ENCODE data around the gene ZFY.

ZFY gene

DNA sequence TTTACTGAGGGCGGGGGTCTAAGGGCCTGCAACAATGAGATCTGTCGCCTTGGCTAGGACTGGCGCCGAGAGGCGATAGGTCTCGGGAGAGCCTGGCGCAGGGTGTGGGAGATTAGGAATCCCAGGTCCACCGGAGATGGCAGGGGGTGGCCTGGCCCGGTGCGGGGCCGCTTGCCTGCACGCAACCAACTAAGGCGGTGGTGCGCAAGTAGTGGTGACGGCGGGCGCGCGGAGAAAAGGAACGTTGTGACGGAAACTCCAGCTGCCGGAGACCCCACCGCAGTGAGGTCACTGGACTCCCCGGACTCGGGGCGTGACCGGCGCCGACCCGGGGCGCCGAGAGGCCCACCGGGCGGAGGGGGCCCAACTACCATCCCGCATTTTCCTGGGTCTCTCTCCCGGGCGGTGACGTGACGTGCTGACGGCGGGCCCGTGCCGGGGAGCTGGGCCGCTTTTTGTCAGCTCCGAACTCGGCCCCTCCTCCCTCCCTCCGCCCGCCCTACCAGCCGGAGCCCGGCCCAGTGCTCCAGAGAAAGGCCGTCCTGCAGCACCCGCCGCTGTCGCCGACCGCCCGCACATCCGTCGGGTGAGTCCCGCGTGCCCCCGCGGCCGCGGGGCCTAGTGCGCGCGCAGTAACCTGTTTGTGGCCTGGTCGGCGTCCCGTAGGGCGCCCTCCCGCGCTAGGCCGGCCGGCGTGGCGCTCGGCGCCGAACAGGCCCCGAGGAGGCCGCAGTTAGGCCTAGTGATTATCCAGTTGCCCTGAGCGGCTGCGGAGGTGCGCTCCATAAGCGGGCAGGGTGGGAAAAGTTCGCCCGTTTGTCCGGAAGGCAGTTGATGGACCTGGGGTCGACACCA is at the start of gene ZFY:
Gene ZFY, plus strand, starts transcription at position 521 of the 855 bp plus-strand sequence. CDS start 18,556 bp downstream, outside the sequence.
- DNase-seq: peak; percentile 67

DNA sequence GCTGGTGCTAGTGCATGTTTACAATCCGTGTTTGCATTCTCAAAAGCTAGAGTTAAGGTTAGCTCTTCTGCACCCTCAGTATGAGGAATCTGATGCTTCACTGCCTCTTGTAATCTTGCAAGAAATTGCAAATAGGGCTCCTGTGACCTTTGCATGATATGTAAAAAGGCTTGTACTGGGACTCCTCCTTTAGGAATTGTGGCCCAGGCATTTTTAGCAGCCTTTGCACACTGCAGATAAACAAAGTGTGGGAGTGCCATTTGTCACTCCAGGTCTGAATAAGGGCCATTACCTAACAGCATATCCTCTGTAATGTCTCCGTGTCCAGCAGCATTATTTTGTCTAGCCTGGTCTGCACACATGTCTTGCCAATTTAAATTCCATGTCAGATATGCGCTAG is 49.3 kb upstream of the ZFY start:
- no peak for DNase-seq

DNA sequence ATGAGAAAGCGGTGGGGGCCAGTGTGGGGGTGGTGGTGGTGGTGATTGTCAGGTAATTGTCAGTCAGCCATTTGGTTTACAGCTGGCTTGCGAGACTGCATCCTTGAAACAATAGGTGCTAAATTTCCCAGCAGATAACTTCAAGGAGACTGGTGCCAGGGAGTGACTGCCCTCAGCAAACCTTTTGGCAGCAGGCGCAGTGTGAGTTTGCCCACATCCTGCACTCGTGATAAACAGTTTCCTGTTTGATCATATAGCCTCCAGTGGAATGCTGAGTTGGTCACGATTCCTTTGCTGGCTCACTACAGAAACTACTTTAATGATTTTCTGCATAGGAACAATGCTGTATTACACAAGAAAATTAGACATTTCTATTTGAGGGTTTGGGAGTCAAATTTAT is 47.8 kb upstream of the ZFY start:
- DNase-seq: peak in 1 of 2 donors; percentile 15

DNA sequence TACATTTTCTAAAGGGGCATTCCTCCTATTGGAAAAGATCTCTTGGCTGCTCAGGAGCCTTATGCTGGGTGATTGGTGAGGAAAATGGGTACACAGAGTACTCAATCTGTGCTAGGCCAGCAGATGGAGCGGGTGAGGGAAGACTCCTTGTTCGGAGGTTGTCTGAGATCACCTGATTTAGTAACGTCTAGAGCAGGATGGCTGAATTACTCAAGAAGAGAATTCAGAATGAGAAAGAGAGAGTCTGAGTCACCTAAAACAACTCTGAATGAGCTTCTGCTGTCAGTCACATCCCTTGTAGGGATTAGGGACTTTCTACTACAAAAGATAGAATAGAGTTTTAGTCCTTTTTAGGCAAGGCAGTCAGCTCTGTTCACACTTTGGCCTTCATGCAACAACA is 47.2 kb upstream of the ZFY start:
- no peak for DNase-seq

DNA sequence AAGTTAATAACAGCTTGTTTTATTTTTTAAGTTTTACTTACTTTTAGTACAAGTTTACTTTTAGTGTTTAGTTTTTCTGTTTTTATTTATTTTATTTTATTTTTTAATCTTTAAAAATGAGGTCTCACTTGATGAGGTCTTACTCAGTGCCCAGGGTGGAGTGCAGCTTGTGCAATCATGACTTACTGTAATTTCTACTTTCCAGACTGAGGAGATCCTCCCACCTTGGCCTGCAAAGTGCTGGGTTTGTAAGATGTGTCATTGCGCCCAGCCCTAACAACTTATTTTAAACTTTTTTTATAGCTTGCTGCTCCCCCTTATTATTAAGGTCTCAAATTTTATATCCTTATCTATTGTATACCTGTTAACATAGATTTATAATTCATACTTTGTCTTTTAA is 41.7 kb upstream of the ZFY start:
- DNase-seq: no peak

DNA sequence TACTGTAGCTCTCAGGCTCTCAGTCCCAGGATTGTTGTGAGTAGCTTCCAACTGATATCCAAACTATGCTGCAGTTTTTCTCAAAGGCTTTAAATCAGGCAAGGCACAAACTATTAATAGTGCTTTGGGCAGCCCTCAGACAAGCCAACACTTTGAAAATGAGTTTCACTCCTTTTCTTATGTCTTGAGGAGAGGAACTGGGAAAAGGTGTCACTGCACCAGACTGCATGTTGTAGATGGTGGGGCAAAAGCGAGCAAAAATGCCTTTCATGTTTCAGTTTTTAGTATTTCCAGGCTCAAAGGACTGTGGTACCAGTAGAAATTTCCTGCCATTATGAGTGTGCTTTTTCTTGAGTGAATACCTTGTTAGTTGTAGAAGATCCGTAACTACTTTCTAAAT is 39.1 kb upstream of the ZFY start:
- no peak for DNase-seq

DNA sequence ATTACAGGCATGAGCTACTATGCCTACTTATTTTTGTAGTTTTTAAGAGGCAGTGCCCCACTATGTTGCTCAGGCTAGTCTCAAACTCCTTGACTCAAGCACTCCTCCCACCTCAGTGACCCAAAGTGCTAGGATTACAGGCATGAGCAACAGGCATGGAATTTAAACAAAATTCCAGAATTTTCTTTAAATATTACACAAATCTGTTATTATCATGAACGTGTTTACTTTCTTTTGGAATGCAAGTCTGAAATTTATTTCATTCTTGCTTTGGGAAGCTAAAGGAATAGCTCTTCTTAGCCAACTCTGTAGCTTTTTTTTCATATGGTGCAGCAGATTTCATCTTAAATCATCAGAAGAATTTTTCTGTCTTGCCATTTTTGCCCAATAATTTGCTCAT is 27.8 kb upstream of the ZFY start:
- DNase-seq: no peak

DNA sequence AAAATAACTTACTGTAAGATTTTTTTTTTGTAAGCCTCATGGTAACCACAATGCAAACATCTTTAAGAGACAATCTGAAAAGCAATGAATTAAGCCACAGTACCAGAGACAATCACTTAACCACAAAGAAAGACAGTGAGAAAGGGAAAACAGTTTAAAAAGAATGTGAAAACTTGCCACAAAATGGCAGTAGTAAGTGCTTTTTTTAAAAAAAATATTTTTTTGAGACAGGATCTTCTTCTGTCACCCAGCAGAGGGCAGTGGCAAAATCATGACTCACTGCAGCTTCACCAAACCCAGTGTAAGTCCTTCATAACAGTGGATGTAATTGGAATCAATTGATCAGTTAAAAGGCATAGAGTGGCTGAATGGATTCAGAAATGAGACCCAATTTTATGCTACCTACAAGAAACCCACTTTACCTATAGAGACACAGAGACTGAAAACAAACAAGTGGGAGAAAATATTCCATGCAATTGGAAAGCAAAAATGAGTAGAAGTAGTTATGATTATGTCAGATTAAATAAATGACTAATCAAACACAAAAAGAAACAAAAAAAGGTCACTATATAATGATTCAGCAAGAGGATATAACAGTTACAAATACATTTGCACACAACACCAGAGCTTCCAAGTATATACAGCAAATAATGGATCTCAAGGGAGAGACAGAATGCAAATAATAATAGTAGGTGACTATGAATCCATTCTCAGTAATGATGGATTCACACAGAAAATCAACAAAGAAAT is 21.9 kb upstream of the ZFY start:
- DNase-seq: peak; percentile 17 to 20

DNA sequence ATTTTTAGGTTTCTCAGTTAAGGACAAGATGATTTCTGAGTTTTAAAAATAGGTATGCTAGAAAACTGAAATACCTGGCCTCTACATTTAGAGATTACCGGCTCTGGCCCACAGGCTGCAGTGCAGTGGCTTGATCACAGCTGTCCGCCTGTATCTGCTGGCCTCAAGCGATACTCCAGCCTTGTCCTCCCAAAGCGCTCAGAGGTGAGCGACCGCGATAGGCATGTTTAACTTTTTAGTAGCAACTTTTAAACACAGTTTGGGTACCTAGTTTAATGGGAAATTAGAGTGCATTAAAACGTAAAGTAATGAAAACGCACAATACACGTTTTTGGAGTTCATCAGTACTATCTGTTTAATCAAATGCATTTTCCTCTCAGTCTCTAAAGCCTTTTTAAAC is 1.1 kb upstream of the ZFY start:
- DNase-seq: no peak

DNA sequence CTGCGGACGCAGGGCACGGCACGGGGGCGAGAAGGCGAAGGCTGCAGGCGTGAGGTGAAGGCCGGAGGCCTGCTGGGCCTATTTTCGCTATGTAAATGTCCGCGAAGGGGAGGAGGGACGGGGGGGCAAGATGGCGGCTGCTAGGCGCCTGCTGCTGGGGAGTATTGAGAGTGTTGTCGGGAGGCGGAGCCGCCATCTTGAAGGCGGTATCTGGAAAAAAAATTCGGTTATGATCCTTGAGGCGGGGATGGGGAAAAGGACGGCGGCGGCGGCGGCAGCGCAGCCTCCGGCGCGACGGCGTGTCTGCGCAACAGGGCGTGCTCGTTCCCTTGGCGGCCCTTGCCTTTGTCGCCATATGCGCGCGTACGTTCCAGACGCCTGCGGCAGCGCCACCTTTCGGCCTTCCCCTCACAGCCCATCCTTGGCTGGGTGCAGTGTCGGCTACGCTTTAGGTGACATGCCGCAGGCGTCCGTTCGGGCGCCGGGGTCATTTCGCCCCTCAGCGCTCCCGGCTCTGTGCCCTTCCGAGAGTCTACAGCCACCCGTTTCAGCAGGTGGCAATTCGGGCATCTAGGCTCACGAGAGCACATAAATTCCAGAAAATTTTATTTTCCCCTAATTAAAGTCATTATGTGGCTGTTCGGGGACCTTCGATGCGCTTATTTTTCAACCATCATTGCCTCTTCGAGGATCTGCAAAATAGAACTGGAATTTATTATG is 695 bp downstream of the ZFY start:
- DNase-seq: peak; percentile 84 to 85

DNA sequence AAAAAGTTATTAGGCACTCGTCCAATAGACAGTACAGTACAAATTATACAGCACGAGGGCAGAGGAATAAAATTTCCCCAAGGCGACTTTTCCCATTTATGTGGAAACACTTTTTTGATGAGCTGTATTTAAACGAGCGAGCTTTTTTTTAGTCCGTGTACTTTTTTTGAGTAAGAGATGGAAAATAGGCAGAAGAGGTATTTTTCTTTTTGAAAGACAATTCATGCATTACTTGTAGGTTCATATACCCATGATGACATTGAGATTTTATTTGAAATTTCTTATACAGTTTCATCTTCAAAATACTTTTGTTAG is 1.2 kb downstream of the ZFY start:
- no peak for DNase-seq

DNA sequence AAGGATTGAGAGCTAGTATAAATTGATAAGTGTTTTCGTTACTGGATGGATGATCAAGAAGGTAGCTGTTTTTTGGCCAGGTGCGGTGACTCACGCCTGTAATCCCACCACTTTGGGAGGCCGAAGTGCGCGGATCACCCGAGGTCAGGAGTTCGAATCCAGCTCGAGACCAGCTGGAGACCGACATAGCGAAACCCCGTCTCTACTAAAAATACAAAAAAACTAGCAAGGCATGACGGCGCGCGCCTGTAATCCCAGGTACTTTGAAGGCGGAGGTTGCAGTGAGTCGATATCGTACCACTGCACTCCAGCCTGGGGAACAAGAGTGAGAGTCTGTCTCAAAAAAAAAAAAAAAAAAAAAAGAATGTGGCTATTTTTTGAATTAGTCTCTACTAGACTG is 2.0 kb downstream of the ZFY start:
- DNase-seq: no peak

DNA sequence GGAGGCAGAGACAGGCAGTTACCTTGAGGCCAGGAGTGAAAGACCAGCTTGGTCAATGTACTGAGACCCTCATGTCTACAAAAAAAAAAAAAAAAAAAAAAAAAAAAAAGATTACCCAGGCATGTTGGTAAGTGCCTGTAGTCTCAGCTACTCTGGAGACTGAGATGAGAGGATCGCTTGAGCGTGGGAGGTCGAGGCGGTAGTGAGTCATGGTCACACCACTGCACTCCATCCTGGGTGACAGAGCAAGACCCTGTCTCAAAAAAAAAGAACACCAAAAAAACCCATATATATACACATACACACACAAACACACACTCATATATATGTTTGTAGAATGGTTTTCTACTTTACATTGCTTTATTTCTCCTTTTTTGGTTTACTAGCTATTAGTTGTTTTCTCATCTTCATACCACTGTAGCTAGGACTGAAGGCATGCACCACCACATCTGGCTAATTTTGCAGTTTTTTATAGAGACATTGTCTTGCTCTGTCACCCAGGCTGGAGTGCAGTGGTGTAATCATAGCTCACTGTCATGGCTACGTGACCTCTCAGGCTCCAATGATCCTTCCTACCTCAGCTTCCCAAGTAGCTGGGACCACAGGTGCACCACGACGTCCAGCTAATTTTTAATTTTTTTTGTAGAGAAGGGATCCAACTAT is 14.5 kb downstream of the ZFY start:
- peak; percentile 28 to 41 for DNase-seq

DNA sequence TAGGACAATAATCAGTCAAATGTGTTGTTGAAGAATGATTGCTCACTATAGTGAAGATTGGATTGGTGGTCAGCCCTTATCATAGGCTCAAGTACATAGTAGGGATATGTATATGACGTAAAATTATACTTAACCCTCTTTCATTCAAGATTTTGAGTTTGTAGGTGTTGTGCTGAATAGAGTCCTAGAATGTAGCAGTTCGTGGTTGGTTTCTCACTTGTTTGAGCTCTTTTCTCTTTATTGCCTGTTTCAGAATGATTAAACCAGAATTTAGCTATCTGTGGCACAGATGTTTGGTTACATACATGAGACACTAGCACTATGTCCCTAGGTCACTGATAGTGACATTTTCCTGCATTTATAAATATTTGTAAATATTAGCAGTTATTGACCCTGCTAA is 15.5 kb downstream of the ZFY start:
- DNase-seq: no peak

DNA sequence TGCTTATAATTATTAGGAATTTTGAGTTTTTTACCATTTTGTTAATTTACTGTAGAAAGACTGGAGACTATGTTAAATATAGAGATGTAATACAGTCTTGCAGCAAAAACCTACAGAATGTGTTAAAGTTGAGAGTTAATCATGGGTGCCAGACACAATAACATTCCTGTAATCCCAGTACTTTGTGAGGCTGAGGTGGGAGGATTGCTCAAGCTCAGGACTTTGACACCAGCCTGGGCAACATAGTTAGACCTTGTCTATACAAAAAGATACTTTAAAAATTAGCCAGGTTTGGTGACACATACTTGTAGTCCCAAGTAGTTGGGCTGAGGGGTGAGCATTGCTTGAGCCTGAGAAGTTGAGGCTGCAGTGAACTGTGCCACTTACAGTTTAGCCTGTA is 17.7 kb downstream of the ZFY start:
- DNase-seq: no peak

DNA sequence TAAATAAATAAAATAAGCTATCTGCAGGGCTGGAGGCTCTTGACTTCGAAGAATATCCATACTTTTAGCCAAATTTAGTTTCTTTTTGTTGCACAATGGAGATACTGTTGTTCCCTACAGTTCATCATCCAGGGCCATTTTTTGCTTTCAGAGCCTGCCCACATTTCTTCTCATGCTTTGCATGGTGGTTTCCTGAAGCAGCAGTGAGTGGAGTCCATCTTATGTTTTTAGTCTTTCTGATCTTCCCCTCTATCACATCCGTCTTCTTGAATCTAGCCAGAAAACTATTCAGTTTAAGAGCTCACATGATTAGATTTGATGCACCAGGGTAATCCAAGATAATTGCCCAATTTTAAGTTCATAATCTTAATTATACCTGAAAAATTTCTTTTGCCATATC is 19.6 kb downstream of the ZFY start:
- DNase-seq: no peak

DNA sequence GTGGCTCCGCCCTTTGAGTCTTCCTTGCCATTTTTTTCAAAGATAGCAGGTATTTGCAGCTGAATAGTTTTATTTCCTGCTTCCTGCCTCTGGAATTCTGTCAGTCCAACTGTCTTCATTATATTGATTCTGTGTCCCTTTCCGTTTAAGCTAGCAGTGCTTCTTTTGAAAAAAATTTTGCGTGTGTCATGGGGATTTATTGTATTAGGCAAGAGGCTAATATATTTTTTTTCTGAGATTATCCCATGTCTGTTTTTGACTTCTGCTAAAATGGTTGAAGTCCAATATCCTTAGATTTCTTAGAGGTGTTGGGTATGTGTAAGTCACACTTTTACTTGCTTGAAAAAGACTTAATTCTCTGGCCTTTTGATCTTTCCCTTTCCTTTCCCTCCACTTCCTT is 20.4 kb downstream of the ZFY start:
- DNase-seq: no peak

DNA sequence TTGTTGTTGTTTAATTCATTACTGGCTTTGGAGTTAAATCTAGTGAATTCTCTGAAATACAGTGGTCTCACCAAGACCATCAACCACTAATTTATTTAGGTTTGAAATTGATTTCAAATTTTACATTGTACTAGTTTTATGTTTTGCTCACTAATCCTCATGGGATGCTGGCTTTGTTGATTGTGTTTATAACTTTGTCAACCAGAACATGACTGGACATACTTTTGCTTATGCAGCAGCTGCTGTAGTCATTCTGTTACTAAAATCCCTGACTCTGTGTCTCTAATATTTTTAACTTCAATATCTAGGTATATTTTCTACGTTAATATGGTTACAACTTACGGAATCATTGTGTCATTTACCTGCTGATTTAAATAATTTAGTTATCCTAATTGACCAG is 26.9 kb downstream of the ZFY start:
- DNase-seq: no peak

DNA sequence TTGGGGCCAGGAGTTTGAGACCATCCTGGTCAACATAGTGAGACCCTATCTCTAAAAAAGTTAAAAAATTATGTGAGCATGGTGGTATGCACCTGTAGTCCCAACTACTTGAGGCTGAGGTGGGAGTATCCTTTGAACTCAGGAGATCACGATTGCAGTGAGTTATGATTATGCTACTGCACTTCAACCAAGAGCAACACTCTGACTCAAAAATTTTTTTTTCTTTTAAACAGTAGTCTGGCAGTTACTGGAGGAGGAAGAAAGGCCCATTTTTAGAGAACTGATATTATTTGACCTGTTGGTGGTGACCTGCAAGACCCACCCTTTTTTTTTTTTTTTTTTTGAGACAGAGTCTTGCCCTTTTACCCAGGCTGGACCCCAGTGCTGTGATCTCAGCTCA is 29.6 kb downstream of the ZFY start:
- no peak for DNase-seq

DNA sequence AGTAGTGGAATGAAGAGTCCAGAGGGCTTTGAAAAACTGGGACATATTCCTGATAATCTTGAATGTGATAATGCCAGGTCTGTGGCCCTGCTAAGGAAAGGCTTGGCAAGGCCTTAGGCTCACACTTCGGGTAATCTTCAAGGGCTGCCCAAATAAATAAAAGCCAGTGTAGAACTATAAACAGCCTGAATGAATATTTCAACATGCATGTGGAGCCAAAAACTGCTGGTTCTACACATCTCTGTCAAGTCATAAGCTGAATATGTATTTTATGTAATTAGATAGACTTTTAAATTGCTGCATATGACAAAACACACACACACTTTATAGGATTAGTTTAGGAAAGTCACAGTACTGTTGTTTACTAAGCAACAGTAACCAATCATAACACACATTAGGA is 30.4 kb downstream of the ZFY start:
- no peak for DNase-seq

DNA sequence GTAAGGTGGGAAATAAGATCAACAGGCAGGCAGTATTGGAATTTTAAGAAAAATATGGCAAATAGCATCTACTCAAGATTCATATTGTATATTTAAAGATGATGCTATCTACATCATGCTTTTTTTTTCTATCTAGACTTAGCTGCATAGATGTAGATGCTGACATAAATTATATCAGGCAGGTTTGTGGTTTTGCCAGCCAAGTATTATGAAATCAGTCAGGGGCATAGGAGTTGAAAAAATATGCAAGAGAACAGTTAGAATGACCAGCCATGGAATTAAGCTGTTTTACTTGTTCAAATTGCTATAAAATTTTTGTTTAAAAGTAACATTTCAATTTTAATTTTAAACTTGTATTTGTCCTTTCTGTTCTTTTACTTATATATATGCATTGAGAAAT is 34.4 kb downstream of the ZFY start:
- DNase-seq: no peak

DNA sequence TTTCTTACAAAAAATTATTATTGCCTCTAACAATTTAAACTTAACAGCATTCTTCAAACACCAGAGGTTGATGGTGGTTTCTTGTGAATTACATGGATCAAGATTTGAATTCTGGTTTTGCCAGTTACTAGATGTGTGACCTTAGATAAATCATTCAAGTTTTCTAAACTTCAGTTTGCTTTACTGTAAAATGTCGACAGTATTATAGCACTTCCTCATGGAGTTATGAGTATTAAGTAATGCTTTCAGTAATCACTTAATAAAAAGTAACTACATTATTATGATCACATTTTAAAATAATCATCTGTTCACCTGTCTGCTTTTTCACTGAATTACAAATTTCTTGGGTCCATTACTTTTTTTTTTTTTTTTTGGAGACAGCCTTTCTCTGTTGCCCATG is 37.5 kb downstream of the ZFY start:
- no peak for DNase-seq

DNA sequence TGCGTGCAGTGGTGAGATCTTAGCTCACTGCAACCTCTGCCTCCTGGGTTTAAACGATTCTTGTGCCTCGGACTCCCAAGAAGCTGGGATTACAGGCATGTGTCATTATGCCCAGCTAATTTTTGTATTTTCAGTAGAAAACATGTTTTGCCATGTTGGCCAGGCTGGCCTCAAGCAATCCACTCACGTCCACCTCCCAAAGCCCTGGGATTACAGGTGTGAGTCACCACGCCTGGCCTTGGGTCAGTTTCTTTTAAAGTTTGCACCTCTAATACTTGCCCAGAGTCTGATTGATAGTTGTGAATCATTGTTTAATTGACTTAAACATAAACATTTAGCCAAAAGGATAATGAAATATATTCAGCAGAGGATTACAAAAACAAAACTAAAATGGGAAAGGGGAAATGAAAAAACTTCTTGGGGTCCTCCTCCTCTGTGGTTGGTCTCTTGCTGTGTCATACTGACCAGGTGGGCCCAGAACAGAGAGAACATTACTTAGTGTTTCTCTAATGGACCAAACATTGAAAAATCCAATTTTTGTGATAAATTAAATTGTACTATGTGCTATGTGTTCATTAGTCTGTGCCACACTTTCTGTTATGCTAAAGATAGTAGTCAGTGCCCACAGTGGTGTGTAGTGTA is 38.0 kb downstream of the ZFY start:
- DNase-seq: no peak

Measured in stimulated activated CD4-positive, alpha-beta T cell treated with anti-CD3 and anti-CD28 coated beads, Interleukin-2, amount 100 ng/mL, for 24 hours (primary cell).